GM21367 (cell line): ENCODE measurements around the gene CLEC5A.
A peak's percentile ranks its signal among the peaks of the same experiment; 100 is the strongest.
"Not testable (repeated sequence)": the region's sequence is repeated elsewhere in the genome, so short reads cannot be mapped to it uniquely, and the experiment has no call there.

ENCODE experiments used
- ATAC-seq: cut with Tn5 transposase; IDR thresholded peaks from one replicate; pipeline ENCODE4 v1.9.1; 2021; ENCODE audit not compliant: unreplicated experiment

The CLEC5A gene

DNA sequence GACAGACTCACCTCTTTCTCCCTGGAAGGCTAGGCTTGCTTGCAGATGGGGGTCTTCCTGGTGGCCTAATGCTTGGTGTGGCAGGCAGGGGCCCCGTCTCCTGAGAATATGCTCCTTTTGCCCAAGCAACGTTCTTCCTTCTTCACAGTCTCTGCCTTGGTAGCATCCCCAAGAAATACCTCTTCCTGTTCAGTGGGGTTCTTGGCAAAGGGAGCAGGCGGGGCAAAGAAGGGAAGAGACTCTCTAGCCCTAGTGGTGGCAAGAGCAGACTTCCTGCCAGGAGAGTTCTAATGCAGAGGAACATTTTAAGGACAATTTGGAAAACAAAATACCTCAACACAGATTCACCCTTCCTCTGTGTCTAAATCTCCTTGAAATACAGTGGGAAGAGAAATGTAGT is at the start of gene CLEC5A:
TSS of gene CLEC5A (minus strand) at position 179 of the 400 bp plus-strand sequence. CDS start 682 bp downstream, outside the sequence.
- ATAC-seq: no peak

DNA sequence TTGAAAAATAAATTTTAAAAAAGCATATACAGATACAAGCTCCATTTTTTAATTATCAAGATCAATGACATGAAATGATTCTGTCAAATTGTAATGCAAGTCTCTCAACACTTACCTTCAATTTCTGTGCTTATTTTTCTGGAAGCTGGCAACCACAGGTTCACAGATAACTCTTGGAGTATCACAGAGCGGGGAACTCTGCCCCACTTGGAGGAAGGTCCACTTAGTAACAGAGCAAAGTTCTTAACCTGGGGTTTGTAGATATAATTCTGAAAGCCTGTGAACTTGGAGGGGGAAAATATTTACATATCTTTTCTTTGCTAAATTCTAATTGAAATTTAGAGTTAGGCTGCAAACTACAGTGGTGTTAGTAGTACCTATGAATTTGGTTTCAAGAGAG is 46.6 kb upstream of the CLEC5A start:
- no peak for ATAC-seq

DNA sequence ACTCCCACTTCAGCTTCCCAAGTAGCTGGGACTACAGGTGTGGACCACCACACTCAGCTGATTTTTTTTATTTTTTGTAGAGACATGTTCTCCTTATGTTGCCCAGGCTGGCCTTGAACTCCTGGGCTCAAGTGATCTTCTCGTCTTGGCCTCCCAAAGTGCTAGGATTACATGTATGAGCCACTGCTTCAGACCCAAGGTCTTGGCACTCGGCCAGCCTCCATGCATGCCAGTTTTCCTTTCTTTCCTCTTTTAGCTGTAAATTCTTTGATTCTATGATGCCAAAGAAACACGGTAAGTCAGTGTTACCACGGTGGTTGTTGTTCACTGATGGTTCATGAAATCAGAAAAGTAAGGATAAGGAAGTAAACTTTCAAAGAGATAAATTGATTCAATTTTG is 45.9 kb upstream of the CLEC5A start:
- ATAC-seq: no peak

DNA sequence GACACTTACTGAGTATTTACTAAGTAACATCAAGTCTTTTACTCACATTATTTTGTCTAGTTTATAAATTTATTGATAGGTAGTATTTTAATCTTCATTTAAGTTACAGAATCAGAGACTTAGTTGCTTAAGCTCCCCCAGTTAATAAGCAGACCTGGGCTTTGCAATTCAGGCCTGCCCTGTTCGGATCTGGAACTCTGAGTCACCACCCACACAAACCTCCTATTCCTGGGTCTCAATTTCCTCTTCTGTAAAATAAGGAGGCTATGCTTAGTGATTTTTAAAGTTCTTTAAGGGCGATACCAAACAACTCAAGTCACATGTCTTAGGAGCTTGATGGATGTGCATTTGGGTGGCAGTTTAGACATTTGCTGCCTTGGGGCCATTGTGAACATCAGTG is 45.4 kb upstream of the CLEC5A start:
- ATAC-seq: no peak

DNA sequence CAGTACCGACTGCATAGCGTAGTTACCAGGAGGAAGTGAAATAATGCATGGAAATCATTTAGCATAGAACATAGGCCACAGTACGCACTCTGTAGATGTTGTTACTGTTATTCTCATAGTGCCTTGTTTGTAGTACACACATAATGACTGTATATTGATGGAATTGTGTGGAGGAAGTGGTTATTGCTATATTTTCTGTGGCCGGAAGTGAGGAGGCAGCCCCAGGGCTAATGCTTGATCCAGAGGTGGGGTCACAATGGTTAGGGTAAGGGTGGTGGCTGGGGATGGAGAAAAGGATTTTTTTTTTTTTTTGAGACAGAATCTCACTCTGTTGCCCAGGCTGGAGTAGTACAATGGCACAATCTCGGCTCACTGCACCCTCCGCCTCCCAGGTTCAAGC is 44.4 kb upstream of the CLEC5A start:
- ATAC-seq: no peak

DNA sequence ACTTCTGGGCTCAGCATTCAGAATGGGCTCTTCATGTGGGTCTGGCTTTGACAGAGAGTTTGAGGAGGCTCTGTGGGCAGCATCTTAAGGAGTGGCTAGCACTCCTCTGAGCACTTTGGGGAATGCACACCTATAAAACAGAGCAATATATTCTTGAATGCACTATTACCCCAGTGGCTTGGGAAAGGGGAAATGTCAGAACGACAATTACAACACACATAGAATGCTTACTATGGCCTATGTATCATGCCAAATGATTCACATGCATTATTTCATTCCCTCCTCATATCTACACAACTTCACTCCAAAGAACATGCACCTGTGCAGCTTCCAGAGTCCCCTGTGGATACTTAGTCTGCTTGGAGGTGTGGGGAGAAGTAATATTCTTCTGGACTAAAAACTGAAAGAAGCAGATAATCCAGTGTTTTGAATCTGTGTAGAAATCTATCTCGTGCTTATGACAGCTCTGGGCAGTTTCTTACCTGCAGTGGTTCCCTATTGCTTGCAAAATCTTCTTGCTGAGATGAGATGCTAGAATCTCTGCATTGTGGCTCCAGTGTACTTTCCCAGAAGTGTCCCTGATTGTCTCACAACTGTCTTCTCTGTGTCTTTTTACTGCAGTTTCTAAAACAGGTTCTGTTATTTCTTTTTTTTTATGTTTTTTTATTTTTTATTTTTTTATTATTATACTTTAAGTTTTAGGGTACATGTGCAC is 43.4 kb upstream of the CLEC5A start:
- ATAC-seq: no peak

DNA sequence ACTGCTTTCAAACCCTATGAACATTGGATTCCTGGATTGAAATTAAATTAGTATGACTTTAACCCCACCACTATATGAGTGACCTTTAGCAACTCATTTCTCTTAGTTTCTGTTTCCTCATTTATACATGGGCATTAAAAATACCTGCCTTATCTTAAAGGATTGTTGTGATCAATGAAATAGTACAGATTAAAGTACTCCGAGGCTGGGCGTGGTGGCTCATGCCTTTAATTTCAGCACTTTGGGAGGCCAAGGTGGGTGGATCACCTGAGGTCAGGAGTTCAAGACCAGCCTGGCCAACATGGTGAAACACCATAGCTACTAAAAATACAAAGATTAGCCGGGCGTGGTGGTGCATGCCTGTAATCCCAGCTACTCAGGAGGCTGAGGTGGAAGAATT is 41.0 kb upstream of the CLEC5A start:
- ATAC-seq: not testable (repeated sequence)

DNA sequence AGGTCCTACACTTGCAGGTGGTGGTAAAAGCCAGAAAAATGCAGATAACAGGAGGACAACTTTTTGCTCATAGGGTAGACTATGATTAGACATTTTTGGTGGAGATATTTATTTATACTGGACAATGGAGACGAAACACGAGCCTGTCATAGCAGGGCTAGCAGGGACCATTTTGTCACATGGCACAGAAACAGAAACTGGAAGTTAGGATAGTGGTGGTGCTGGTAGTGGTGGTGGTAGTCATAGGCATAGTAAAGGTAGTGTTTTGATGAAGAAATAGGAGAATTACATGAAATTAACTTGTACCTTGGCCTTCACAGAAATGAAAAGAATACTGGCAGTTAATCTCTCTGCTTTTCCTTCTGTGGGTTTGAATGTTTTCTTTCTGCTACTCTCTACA is 40.1 kb upstream of the CLEC5A start:
- ATAC-seq: no peak

DNA sequence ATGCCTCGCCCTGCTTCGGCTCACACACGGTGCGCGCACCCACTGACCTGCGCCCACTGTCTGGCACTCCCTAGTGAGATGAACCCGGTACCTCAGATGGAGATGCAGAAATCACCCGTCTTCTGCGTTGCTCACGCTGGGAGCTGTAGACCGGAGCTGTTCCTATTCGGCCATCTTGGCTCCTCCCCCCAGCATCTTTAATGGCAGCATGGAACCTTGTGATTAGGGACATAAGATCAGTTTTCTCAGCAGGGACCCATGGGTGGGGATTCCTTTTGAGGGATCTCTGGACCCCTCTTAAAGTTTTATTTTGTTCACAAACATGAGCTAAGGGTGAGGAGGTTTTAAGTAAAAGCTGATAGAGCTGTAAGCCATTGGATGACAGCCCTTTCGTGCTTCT is 39.2 kb upstream of the CLEC5A start:
- ATAC-seq: not testable (repeated sequence)

DNA sequence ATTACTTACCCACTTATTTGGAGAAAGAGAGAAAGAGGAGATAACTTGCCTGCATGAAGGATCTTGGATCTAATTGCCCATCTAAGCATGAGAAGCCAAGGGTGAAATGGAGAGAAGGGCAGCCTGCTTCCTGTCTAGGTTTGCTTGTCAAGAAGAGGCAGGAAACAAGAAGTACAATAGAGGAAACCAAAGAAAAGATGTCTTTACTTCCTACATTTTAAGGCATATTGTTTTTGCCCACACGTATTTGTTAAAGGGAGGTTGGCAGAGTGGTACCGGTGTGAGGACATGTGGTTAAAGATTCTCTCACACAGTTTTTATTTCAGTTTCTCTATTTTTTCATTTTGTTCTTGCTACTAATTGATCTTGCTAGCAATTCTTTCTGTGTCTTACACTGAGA is 32.8 kb upstream of the CLEC5A start:
- ATAC-seq: no peak

DNA sequence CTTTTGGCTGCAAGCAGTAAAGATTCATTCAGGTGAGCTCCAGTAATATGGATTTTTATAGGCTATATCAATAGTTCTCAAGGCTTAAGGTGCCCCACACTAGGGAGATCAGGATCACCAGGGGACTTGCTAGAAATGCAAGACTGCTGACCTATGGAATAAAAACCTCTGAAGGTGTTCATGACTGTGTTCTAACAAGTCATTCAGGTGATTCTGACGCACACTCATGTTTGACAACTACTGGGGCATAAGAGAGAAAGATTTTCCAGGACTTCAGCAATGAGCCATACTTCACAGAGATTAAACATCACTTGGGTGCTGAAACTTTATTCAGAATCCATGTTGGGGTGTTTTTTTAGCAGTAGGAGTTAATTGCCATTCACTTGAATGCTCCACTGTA is 31.6 kb upstream of the CLEC5A start:
- ATAC-seq: no peak

DNA sequence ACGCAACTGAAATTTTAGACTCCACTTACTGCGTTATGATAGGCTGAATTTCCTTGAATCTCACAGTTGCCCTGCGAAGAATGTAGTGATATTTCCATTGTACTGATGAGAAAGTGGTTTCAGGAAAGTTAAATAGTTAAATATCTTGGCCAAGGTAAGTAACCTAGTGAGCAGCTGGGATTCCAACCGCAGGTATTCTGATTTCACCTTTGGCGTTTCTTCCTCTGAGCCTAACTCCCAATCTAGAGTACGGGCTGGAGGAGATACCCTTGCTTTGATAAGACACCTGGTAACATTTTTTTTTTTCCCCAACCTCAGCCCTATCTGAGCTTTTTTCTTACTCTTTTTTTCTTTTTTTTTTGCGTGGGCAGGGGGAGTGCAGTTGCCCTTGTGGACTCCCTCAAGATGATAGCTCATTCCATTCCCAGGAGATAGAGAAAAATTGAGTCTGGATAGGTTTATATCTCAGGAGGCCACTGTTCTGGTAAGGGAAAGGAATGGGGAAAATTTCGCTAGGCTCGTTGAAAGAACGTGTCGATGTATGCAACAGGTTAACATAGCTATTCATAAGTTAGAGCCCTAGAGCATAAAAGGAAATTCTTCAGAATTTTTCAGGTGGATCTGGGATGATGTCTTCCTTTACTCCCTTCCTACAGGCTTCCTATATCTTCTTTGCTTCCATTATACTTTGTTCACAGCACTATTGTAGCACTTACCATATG is 29.9 kb upstream of the CLEC5A start:
- no peak for ATAC-seq

DNA sequence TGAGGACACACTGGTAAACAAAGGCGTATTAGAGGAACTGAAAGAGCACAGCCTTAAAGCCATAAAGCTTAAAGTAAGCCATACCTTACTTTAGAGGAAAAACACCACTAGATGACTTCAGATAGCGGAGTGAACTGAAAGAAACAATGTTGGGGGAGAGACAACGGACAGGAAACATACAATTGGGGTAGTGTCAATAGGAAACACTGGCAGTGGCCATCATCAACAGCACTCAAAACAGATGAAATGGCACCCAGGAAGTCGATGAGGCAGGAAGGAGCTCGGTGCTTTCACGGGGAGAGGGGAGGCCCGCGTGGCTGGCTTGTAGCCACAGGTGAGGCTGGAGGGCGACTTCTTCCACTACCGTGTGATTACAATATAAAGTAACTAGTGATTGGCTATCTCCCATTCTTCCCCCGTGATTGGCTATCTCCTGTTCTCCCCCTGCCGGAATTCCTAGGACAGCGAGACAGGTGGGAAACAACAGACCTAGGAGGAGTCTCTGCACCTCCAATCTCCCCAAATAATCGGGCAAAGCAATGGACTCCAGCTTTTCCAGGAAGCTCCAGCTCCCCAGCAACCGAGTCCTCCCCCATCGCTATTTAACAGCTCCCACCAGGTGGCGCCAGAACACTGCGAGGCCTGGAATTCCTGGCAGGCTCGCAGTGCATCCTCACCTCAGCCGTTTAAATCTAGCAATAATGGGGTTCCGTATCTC is 29.2 kb upstream of the CLEC5A start:
- peak; percentile 82 for ATAC-seq

DNA sequence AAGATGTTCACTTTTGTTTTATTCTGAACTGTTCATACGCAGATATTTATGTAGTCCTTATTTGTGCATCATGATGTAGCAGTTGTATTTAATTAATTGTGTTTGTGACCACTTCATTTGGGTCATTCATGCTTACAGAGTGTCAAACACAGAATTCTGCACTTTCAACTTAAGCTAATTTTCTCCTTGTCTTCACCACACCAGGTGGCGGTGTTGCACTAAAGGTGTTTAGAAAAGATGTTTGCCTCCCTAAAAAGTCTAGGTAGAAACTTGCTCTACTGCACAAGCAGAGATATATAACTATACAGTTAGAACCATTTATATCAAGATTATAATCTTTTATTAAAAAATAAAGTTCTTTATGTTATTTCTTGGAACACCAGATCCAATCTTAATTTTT is 28.1 kb upstream of the CLEC5A start:
- no peak for ATAC-seq

DNA sequence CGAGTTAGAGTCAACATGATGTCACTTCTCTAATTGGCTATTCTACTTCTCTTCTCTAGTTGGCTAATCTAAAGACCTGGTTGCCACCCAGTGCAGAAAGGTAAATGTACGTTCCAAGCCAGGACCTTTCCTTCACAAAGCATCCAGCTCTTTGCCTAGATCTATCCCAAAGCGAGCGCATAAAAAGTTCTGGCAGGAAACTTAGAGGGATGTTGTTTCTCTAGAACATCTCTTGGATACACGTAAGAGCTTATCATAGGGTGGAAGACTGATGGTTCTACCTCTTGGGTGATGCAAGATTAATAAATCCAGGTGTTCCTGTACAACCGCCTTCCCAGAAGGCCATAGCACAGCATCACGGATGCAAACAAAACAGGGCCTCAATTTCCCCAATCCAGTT is 26.9 kb upstream of the CLEC5A start, which contains the start of gene TAS2R38:
TSS of gene TAS2R38 (minus strand) at position 101 of the 400 bp plus-strand sequence. CDS start at position 17, 84 bp downstream.
- ATAC-seq: no peak

DNA sequence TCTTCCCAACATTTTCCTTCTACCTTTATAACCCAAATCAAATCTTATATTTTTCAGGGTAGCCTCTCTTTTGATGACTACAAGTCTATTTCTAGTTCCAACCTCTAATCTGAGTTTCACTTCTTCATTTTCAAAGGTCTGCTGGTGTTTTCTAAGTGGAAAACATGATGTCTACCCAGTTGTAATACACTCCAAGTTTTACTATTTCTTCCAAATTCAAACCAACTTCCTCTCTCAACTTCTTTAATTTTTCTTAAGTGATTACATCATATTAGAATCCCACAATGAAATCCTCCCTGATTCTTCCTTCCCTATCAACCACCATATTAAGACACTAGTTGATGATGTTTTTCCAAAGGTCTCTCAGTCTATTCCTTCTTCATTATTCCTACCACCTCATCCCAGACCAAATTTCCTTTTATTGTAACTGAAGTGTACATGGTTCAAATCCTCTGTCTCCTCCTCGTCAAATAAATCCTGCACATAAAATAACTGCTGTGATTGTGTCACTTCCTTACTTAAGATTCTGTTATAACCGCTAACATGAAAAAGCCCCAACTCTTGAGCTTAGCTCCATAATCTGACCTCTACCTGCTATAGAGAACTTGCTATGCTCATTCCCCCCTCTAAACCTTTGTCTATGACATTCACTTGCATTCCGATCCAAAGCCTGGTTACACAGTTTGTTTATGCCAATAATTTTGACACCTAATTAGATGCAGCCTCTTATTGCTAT is 14.1 kb upstream of the CLEC5A start:
- peak; percentile 90 for ATAC-seq

DNA sequence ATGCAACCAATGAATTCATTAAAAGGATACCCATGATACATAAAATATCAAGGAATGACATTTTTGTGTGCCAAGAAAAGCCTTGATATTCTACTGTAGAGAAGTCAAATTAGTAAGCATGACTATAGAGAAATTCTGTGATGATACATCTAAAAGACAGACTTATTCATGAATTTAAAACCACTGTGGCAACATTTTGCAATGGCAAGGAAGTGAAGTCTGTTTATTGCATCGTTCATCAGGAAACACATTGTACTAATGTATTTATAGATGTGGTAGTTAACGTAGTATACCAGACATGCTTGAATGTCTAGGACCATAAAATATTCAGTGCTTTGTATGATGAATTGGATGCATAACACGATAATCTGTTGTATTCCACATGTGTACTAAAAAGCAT is 9.3 kb upstream of the CLEC5A start:
- no peak for ATAC-seq

DNA sequence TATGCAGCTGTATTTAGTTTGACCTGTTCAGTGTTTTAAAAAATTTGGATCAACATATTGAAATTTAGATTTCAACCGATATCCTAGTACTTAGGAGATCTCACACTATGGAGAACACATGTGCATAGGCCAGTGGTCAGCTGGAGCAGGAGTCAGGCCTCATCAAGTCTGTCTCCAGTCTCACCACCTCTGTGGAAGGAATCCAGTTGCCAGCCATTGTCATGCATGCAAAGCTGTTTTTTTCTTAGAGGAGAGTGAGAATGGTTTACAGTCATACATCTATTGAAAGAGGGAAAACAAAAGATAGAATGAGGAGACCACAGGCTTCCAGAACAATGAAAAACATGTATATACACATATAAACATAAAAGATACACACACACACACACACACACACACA is 7.6 kb upstream of the CLEC5A start:
- ATAC-seq: no peak

DNA sequence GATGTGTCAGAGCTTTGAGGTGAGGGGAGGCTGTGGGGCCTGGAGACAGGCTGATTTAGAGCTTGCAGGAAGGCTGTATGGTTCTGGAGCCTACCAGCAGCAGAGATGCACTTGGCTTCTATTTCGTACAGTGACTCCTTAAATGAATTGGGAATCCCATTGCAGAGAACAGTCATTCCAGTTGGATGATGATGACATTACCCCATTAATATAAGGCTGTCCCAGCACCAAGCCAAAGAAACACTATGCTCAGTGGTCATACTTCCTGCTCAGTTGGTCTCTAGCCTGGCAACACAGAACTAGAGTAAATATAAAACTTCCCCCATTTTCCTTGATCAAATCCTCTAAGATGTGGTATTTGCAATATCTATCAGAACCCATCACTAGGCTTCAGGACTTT is 5.7 kb upstream of the CLEC5A start:
- ATAC-seq: no peak

DNA sequence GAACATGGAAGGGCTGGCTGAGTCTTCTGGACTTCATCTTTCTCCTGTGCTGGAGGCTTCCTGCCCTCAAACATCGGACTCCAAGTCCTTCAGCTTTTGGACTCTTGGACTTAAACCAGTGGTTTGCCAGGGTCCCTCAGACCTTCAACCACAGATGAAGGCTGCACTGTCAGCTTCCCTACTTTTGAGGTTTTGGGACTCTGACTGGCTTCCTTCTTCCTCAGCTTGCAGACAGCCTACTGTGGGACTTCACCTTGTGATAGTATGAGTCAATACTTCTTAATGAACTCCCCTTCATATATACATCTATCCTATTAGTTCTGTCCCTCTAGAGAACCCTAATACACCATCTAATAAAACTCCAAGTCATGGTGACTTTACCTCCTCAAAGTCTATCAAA is 4.0 kb upstream of the CLEC5A start:
- ATAC-seq: no peak

DNA sequence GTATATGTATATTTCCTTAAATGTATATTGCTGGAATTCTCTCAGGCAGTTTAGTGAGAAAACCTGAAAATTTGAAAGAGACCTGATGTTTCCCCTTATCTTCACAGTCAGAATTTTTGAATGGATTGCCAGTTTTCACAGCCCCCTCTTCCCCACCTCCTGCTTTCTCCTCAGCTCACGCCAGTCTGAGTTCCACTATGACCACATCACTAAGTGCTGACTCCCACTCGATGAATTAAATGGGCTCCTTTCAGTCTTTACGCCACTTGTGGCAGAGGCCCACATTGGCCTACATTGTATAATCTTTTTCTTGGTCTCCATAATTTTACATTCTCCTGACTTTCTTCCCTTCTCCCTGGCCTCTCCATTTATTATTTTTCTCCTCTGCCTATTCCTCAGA is 3.1 kb upstream of the CLEC5A start:
- ATAC-seq: no peak
